Measurements from ENCODE around the gene SYVN1.

DNA sequence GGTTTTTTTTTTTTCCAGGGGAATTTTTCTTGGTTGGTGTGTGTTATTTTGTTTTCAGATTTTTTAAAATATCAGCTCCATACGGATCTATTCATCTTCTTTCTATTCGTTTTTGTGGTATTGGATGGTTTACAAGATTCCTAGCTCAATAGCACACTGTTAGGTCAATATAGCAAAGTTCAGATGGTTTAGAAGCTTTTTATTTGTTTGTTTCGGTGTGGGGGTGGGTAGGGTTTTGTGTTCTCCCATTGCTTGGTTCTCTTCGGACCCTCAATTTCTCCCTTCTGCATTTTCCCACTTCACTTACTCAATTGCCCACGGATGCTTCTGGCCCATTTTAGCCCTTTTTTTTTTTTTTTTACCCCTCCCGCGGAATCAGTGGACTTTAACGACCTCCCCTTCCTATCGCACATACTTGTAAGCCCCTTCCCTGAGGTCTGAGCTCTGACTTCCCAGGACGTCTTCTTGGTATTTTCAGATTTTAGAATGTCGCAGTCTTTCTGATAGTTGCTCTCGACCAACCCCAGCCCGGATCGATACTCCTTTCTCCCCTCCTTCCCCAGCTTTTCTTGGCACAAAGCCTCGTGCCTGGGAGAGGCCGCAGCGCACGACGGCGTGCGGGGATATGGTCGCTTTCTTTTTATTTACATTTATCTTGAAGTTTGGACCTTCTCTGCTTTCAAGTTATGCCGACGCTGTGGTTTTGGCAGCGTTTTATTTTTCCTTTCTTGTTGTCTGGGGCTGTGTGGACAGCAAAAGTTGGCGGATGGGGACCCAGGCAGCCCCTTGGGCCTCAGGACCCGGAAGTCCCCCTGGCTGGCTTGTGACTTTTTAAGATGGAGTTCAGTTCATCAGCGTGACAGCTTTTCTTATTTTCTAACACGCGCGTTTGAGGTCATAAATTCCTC, 31.3 kb upstream of the SYVN1 start:
- TF ChIP-seq CTCF (IDR thresholded peaks at IDR 0.05) = no peak
- TF ChIP-seq POLR2AphosphoS5 (IDR thresholded peaks at IDR 0.05; ENCODE audit: low read depth, low read length) = no peak
- no peak for TF ChIP-seq REST (IDR thresholded peaks at IDR 0.05; ENCODE audit: insufficient read depth in 1 of 2, low read depth in 2 of 2, low read length in 1 of 2)
- TF ChIP-seq SIN3A (IDR thresholded peaks at IDR 0.05; ENCODE audit: borderline replicate concordance, insufficient read depth, low read depth, low read length) = no peak
